ENCODE measurements around the gene GPR180. TPM values are rescaled to one million over a fixed set of nuclear protein-coding genes. Genes with fewer than 3 reads are reported as not detected.

The GPR180 gene
- total and polyA plus RNA-seq, 3 experiments from 2014 or later: 1.9 to 6.9 (median 6.6) TPM

- Mint-ChIP-seq H3K4me3 (no peak overlapping the region), H3K36me3 (no peaks in the 10 kb centered on the region), H3K27ac (no peak overlapping the region), H3K9me3 (no peaks in the 10 kb centered on the region), H3K4me1 (no peaks in the 10 kb centered on the region), H3K27me3 (peaks cover 18 to 47% of the 10 kb centered on the region in 2 donors)
- no peak for DNase-seq
- H3K36me3 ChIP-seq (ENCODE audit: insufficient read depth, low read length): no peaks in the 10 kb centered on the region
- ChIA-PET POLR2A (no interaction called here), CTCF (no interaction called here)
- no peaks in the 10 kb centered on the region for H3K9me3 ChIP-seq (ENCODE audit: low read length)
- H3K27ac ChIP-seq (ENCODE audit: low read depth, low read length): no peak overlapping the region
- H3K4me3 ChIP-seq (ENCODE audit: low read length): no peak overlapping the region
- H3K4me1 ChIP-seq (ENCODE audit: insufficient read depth, low read length): no peaks in the 10 kb centered on the region
- no peaks in the 10 kb centered on the region for H3K27me3 ChIP-seq (ENCODE audit: insufficient read depth, low read length, poor library complexity, severe bottlenecking)
Measured at GRCh38 chr13:94682229-94682628, 80.6 kb downstream of the GPR180 start.

DNA sequence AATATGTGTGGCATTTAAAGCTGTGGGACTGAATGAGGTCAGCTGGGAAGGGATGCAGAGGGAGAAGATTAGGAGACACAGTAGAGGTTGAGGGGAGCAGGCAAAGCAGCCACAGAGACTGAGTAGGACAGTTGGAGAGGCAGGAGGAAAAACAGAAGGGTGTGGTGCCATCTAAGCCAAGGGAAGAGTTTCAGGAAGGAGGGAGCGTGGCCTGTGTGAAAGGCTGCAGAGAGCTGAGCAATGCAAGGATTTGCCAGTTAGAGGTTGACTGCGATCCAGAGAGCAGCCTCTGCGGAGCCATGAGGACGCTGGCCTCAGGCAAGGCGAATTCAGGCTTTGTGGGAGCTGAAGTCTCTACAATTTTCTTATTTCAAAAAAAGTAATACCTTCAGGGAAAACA is 81.8 kb downstream of the GPR180 start:
- no peak overlapping the region for H3K4me3 Mint-ChIP-seq
- H3K9me3 ChIP-seq (ENCODE audit: low read length): no peaks in the 10 kb centered on the region
- H3K4me1 ChIP-seq (ENCODE audit: insufficient read depth, low read length): no peaks in the 10 kb centered on the region
- H3K27me3 Mint-ChIP-seq: peaks cover 15 to 45% of the 10 kb centered on the region in 2 donors
- no peaks in the 10 kb centered on the region for H3K27me3 ChIP-seq (ENCODE audit: insufficient read depth, low read length, poor library complexity, severe bottlenecking)
- no peak for DNase-seq
- no peaks in the 10 kb centered on the region for H3K4me1 Mint-ChIP-seq
- no peak overlapping the region for H3K27ac ChIP-seq (ENCODE audit: low read depth, low read length)
- ChIA-PET CTCF (no interaction called here), POLR2A (no interaction called here)
- H3K36me3 ChIP-seq (ENCODE audit: insufficient read depth, low read length): no peaks in the 10 kb centered on the region
- H3K27ac Mint-ChIP-seq: no peak overlapping the region
- H3K9me3 Mint-ChIP-seq: no peaks in the 10 kb centered on the region
- no peaks in the 10 kb centered on the region for H3K36me3 Mint-ChIP-seq
- H3K4me3 ChIP-seq (ENCODE audit: low read length): no peak overlapping the region

Other genes with a start within 250 kb of the GPR180 start
- gene DCT, start 122.2 kb upstream of the GPR180 start, total RNA-seq: under 1 TPM in 1 of 2 experiments, not detected in 1; 0.07 TPM
- gene DCT, start 122.2 kb upstream of the GPR180 start, polyA plus RNA-seq: not detected
- gene TGDS, start 5.7 kb upstream of the GPR180 start, total RNA-seq: 10 to 100 TPM; 19.9 to 20.3 TPM
- 15.0 TPM for gene TGDS, start 5.7 kb upstream of the GPR180 start, polyA plus RNA-seq
- not detected for gene SOX21, start 110.7 kb downstream of the GPR180 start, total RNA-seq
- not detected for gene SOX21, start 110.7 kb downstream of the GPR180 start, polyA plus RNA-seq